Activated CD8-positive, alpha-beta memory T cell treated with anti-CD3 and anti-CD28 coated beads for 1 hour (primary cell): ENCODE data around the gene RFC4.

Source experiments
- DNase-seq, 2 donors: peaks; one replicate each; pipeline ENCODE4 v3.0.0-alpha.2; 2020; ENCODE audit warnings: low read depth in 1 of 2; ENCODE audit errors: extremely low read depth in 1 of 2

Gene RFC4

GRCh38 chr3:186754871-186755270 is 51.4 kb downstream of the RFC4 start:
- no peak for DNase-seq

GRCh38 chr3:186754006-186754405 is 52.3 kb downstream of the RFC4 start:
- no peak for DNase-seq

- no peak for DNase-seq
Measured at GRCh38 chr3:186751480-186751879, 54.8 kb downstream of the RFC4 start.

DNA sequence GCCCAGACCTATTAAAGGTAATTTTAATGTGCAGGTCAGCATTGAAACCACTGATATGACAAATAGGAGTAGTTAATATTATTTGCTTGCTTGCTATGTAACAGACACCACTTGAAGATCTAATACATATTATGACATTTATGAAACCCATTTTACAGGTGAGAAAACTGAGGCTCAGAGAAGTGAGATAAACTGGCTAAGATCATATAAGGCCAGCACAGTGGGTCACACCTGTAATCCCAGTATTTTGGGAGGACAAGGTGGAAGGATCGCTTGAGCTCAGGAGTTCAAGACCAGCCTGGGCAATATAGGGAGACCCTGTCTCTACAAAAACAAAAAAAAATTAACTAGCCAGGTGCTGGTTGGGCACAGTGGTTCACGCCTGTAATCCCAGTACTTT is 56.0 kb downstream of the RFC4 start:
- DNase-seq, result no peak

DNA sequence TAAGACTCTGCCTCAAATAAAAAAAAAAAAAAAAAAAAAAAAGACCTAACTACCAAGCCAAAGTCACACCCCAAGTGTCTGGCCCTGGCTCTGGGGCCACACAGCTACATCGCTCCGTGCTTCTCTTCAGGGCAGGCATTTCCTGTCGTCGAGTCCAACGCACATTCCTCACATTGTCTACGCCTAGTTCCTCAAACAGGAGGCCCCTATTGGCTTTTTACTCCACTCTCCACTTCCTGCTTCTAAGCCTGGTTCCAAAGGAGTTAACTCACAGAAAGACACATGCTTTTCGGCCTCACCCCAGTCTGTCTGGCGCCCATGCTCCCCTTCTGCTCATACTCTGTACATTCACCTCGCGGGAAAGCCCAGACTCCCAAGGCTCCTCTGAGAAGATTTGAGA is 60.3 kb downstream of the RFC4 start:
- no peak for DNase-seq

DNA sequence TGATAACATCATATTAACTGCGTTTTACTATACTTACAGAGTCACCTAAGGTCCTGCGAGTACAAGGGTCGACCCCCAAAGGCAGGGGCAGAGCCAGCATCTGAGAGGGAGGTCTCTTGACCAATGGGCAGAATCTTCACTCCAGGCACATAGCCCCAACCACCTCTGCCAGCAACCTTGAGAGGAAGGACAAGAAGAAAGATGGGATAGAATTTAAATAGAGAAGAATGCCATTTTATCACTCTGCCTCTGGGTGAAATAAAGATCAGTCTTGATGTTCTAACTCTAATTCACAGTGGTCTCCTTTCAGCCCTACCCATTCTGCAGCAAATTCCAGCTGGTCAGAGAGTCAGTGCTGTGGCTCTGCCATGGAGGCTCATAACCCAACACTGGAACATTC is 62.6 kb downstream of the RFC4 start:
- DNase-seq, result no peak

GRCh38 chr3:186742618-186743380 is 63.5 kb downstream of the RFC4 start:
- DNase-seq, result no peak
